ENCODE measurements around the gene LRRC75A.

DNA sequence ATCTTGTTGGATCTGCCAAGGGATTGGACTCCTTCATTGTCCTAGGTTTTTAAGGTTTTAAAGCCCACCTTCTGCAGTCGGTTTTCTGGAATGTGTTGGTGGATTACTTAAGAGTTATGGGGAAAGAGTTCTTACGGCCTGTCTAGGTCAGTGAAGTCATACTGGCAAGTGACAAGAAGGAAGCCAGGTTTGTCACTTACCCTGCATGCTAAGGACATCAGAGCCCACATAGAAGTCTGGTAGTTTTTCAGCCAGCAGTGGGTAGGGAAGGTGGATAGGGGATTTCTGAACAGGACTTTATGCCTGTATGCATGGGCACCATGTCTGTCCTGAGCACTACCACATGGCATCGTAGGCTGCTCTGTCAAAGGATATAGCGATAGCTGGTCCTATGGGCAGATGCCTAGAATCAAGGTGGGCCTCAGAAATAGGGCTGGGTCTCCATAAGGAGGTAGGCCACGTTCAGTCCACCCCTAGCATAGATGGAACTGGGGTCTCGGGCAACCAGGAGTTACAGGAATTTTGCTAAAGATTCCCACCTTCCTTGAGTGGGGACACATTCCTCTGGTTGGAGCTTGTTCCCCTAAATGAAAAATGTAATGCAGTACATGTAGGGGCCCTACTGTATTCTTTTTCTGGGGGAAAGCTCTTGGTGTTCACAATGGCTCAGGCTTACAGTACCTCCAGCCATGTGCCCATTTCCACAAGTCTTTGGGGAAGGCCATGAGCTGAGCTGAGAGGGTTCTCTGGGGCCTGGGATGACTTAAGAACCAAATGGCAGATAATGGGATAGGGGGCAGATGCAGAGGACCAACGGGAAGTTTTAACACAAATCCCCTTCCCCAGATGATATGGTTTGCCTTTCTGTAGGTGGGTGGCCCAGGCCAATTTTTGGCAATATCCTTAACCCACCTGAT, 49.1 kb downstream of the LRRC75A start:
- TF ChIP-seq, protein P1, sequence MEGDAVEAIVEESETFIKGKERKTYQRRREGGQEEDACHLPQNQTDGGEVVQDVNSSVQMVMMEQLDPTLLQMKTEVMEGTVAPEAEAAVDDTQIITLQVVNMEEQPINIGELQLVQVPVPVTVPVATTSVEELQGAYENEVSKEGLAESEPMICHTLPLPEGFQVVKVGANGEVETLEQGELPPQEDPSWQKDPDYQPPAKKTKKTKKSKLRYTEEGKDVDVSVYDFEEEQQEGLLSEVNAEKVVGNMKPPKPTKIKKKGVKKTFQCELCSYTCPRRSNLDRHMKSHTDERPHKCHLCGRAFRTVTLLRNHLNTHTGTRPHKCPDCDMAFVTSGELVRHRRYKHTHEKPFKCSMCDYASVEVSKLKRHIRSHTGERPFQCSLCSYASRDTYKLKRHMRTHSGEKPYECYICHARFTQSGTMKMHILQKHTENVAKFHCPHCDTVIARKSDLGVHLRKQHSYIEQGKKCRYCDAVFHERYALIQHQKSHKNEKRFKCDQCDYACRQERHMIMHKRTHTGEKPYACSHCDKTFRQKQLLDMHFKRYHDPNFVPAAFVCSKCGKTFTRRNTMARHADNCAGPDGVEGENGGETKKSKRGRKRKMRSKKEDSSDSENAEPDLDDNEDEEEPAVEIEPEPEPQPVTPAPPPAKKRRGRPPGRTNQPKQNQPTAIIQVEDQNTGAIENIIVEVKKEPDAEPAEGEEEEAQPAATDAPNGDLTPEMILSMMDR (optimal IDR thresholded peaks at IDR 0.05 in 1 of 3, IDR thresholded peaks at IDR 0.05 in 1 of 3, conservative IDR thresholded peaks at IDR 0.05 in 1 of 3; ENCODE audit: extremely low read depth in 1 of 3, insufficient read depth in 2 of 3, low read length in 3 of 3) = no peak
- no peak for TF ChIP-seq EZH2 (IDR thresholded peaks at IDR 0.05; ENCODE audit: low read length)

Data from keratinocyte (primary cell).